Measurements from ENCODE around the gene OR51D1. TPM values are rescaled to one million over a fixed set of nuclear protein-coding genes. Genes with fewer than 3 reads are reported as not detected.

Gene OR51D1
- not detected for polyA plus RNA-seq (2012; ENCODE audit: low read depth, missing spikeins)

- TF ChIP-seq PAX5 (IDR thresholded peaks at IDR 0.05; ENCODE audit: insufficient read depth, low read length, severe bottlenecking) (no peak), POLR2A (IDR thresholded peaks at IDR 0.05; ENCODE audit: low read depth, low read length) (no peak), POU2F2 (IDR thresholded peaks at IDR 0.05; ENCODE audit: low read depth, low read length) (no peak), POLR2AphosphoS5 (IDR thresholded peaks at IDR 0.05; ENCODE audit: low read depth, low read length) (no peak), SPI1 (IDR thresholded peaks at IDR 0.05; ENCODE audit: low read depth, low read length) (no peak), TAF1 (IDR thresholded peaks at IDR 0.05; ENCODE audit: low read depth, low read length) (no peak)
- FAIRE-seq (peak; percentile 97), DNase-seq (ENCODE audit: insufficient read length, low spot score) (peak; percentile 40)
Observed at GRCh38 chr11:4636962-4637661, at the start of gene OR51D1. Gene OR51D1, plus strand, starts transcription at chr11:4637477. Its CDS starts 2,314 bp downstream, at chr11:4639791.

- no peak for FAIRE-seq
- DNase-seq (ENCODE audit: insufficient read length, low spot score), result no peak
- no peak for TF ChIP-seq TAF1 (IDR thresholded peaks at IDR 0.05; ENCODE audit: low read depth, low read length)
- TF ChIP-seq POLR2A (IDR thresholded peaks at IDR 0.05; ENCODE audit: low read depth, low read length), result no peak
- no peak for TF ChIP-seq SPI1 (IDR thresholded peaks at IDR 0.05; ENCODE audit: low read depth, low read length)
- TF ChIP-seq POU2F2 (IDR thresholded peaks at IDR 0.05; ENCODE audit: low read depth, low read length), result no peak
- TF ChIP-seq POLR2AphosphoS5 (IDR thresholded peaks at IDR 0.05; ENCODE audit: low read depth, low read length), result no peak
- TF ChIP-seq PAX5 (IDR thresholded peaks at IDR 0.05; ENCODE audit: insufficient read depth, low read length, severe bottlenecking), result no peak
Observed at GRCh38 chr11:4589017-4589416, 48.3 kb upstream of the OR51D1 start.

- FAIRE-seq (no peak), DNase-seq (ENCODE audit: insufficient read length, low spot score) (no peak)
- no peak for TF ChIP-seq PAX5 (IDR thresholded peaks at IDR 0.05; ENCODE audit: insufficient read depth, low read length, severe bottlenecking)
- TF ChIP-seq POLR2AphosphoS5 (IDR thresholded peaks at IDR 0.05; ENCODE audit: low read depth, low read length), result no peak
- TF ChIP-seq SPI1 (IDR thresholded peaks at IDR 0.05; ENCODE audit: low read depth, low read length), result no peak
- no peak for TF ChIP-seq TAF1 (IDR thresholded peaks at IDR 0.05; ENCODE audit: low read depth, low read length)
- TF ChIP-seq POLR2A (IDR thresholded peaks at IDR 0.05; ENCODE audit: low read depth, low read length), result no peak
- TF ChIP-seq POU2F2 (IDR thresholded peaks at IDR 0.05; ENCODE audit: low read depth, low read length), result no peak
Observed at GRCh38 chr11:4593739-4594138, 43.5 kb upstream of the OR51D1 start, which contains the start of gene OR52I1. Gene OR52I1, plus strand, starts transcription at chr11:4594039. Its CDS starts 0 bp downstream, at chr11:4594039.

- TF ChIP-seq POLR2AphosphoS5 (IDR thresholded peaks at IDR 0.05; ENCODE audit: low read depth, low read length) (no peak), TAF1 (IDR thresholded peaks at IDR 0.05; ENCODE audit: low read depth, low read length) (no peak), POU2F2 (IDR thresholded peaks at IDR 0.05; ENCODE audit: low read depth, low read length) (no peak), PAX5 (IDR thresholded peaks at IDR 0.05; ENCODE audit: insufficient read depth, low read length, severe bottlenecking) (no peak), POLR2A (IDR thresholded peaks at IDR 0.05; ENCODE audit: low read depth, low read length) (no peak), SPI1 (IDR thresholded peaks at IDR 0.05; ENCODE audit: low read depth, low read length) (no peak)
- FAIRE-seq (no peak), DNase-seq (ENCODE audit: insufficient read length, low spot score) (no peak)
Observed at GRCh38 chr11:4605057-4605456, 32.2 kb upstream of the OR51D1 start.

GRCh38 chr11:4606231-4607015 lies 30.9 kb upstream of the OR51D1 start:
- no peak for FAIRE-seq
- DNase-seq (ENCODE audit: insufficient read length, low spot score), result no peak
- TF ChIP-seq POU2F2 (IDR thresholded peaks at IDR 0.05; ENCODE audit: low read depth, low read length), result no peak
- TF ChIP-seq POLR2AphosphoS5 (IDR thresholded peaks at IDR 0.05; ENCODE audit: low read depth, low read length), result no peak
- no peak for TF ChIP-seq POLR2A (IDR thresholded peaks at IDR 0.05; ENCODE audit: low read depth, low read length)
- TF ChIP-seq SPI1 (IDR thresholded peaks at IDR 0.05; ENCODE audit: low read depth, low read length), result no peak
- no peak for TF ChIP-seq TAF1 (IDR thresholded peaks at IDR 0.05; ENCODE audit: low read depth, low read length)
- TF ChIP-seq PAX5 (IDR thresholded peaks at IDR 0.05; ENCODE audit: insufficient read depth, low read length, severe bottlenecking), result no peak

GRCh38 chr11:4607096-4607495 lies 30.2 kb upstream of the OR51D1 start:
- TF ChIP-seq POLR2AphosphoS5 (IDR thresholded peaks at IDR 0.05; ENCODE audit: low read depth, low read length), result no peak
- TF ChIP-seq POLR2A (IDR thresholded peaks at IDR 0.05; ENCODE audit: low read depth, low read length), result no peak
- no peak for TF ChIP-seq SPI1 (IDR thresholded peaks at IDR 0.05; ENCODE audit: low read depth, low read length)
- TF ChIP-seq POU2F2 (IDR thresholded peaks at IDR 0.05; ENCODE audit: low read depth, low read length), result no peak
- TF ChIP-seq TAF1 (IDR thresholded peaks at IDR 0.05; ENCODE audit: low read depth, low read length), result no peak
- no peak for TF ChIP-seq PAX5 (IDR thresholded peaks at IDR 0.05; ENCODE audit: insufficient read depth, low read length, severe bottlenecking)
- no peak for DNase-seq (ENCODE audit: insufficient read length, low spot score)
- FAIRE-seq, result peak; percentile 82

- FAIRE-seq, result peak; percentile 99
- DNase-seq (ENCODE audit: insufficient read length, low spot score), result peak; percentile 88
- no peak for TF ChIP-seq SPI1 (IDR thresholded peaks at IDR 0.05; ENCODE audit: low read depth, low read length)
- peak; percentile 74 for TF ChIP-seq POLR2AphosphoS5 (IDR thresholded peaks at IDR 0.05; ENCODE audit: low read depth, low read length)
- TF ChIP-seq TAF1 (IDR thresholded peaks at IDR 0.05; ENCODE audit: low read depth, low read length), result 0 out of 2 replicates have a peak, but pooled peaks have one; percentile 31
- 0 out of 2 replicates have a peak, but pooled peaks have one; percentile 11 for TF ChIP-seq POU2F2 (IDR thresholded peaks at IDR 0.05; ENCODE audit: low read depth, low read length)
- no peak for TF ChIP-seq PAX5 (IDR thresholded peaks at IDR 0.05; ENCODE audit: insufficient read depth, low read length, severe bottlenecking)
- peak; percentile 75 for TF ChIP-seq POLR2A (IDR thresholded peaks at IDR 0.05; ENCODE audit: low read depth, low read length)
Observed at GRCh38 chr11:4607781-4608666, 29.3 kb upstream of the OR51D1 start, which contains the start of gene TRIM68. Gene TRIM68, minus strand, starts transcription at chr11:4608231. Its CDS starts 2,727 bp downstream, at chr11:4605504.

- FAIRE-seq (peak; percentile 74), DNase-seq (ENCODE audit: insufficient read length, low spot score) (no peak)
- TF ChIP-seq POU2F2 (IDR thresholded peaks at IDR 0.05; ENCODE audit: low read depth, low read length), result no peak
- peak; percentile 72 for TF ChIP-seq SPI1 (IDR thresholded peaks at IDR 0.05; ENCODE audit: low read depth, low read length)
Observed at GRCh38 chr11:4610258-4610935, 26.9 kb upstream of the OR51D1 start.

All from GM12891 (cell line).